Measurements from ENCODE around the gene SLC25A48.

The SLC25A48 gene

GRCh38 chr5:135874461-135874860 lies 40.0 kb downstream of the SLC25A48 start:
- no peaks in the 10 kb centered on the region for H3K9me3 Mint-ChIP-seq
- H3K27ac Mint-ChIP-seq = no peak overlapping the region
- no peak overlapping the region for H3K4me3 Mint-ChIP-seq
- H3K27me3 Mint-ChIP-seq (ENCODE audit: low read depth) = peaks cover 3% of the 10 kb centered on the region
- no peaks in the 10 kb centered on the region for H3K36me3 Mint-ChIP-seq (ENCODE audit: low read depth)
- DNase-seq (ENCODE audit: low spot score) = no peak
- no peaks in the 10 kb centered on the region for H3K4me1 Mint-ChIP-seq (ENCODE audit: low read depth)

DNA sequence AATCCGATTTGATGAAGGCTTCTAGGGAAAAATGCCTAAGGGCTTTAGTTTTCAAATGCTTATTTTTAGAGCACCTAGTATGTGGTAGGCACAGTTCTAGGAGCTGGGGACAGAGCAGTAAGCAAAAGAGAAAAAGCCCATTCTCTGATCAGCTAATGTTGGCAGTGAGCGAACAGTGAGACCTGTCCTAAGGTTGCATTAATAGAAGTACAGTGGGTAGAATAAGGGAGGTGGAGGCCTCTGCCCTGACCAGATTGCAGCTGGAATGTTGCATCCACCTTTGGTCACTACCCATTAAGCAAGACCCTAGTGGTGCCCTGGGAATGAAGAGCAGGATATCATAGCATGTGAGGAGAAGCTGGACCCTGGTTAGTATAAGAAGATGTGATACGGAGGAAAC lies 41.1 kb downstream of the SLC25A48 start:
- DNase-seq (ENCODE audit: low spot score) = no peak
- Mint-ChIP-seq H3K4me1 (ENCODE audit: low read depth) (no peaks in the 10 kb centered on the region), H3K27ac (no peak overlapping the region), H3K27me3 (ENCODE audit: low read depth) (peaks cover 3% of the 10 kb centered on the region), H3K9me3 (no peaks in the 10 kb centered on the region), H3K36me3 (ENCODE audit: low read depth) (no peaks in the 10 kb centered on the region), H3K4me3 (no peak overlapping the region)

GRCh38 chr5:135876146-135876545 lies 41.7 kb downstream of the SLC25A48 start:
- Mint-ChIP-seq H3K4me1 (ENCODE audit: low read depth) (no peaks in the 10 kb centered on the region), H3K9me3 (no peaks in the 10 kb centered on the region)

DNA sequence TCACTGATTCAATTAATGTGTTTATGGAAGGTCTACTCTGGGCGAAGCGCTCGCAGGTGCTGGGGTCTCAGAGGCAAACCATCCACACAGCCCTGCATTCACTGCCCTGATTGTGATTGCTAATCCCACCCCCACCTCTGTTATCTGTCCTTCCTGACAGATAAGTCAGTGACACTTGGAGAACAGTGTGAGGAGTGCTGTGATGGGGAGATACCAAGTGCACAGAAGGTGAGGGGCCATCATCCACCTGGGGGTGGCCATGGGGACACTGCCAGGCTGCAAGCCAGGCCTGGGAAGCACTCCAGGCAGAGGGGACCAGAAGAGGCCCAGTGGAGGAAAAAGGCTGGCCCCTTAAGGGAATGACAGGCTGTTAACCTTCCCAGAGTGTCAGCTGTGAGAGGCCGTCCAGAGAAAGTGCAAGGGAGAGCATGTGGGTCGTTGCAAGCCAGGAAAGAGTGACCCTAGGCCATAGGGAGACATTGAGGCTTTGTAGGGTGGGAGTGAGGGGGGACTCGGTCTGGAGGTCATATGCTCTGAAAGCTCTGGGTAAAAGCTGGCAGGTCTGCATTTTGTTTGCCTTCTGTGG lies 43.2 kb downstream of the SLC25A48 start:
- Mint-ChIP-seq H3K27me3 (ENCODE audit: low read depth) (peaks cover 3% of the 10 kb centered on the region), H3K9me3 (no peaks in the 10 kb centered on the region), H3K4me1 (ENCODE audit: low read depth) (no peaks in the 10 kb centered on the region), H3K27ac (no peak overlapping the region), H3K36me3 (ENCODE audit: low read depth) (no peaks in the 10 kb centered on the region), H3K4me3 (no peak overlapping the region)
- no peak for DNase-seq (ENCODE audit: low spot score)

More at GRCh38 chr5:135876146-135876545, 41.7 kb downstream of the SLC25A48 start:
- H3K36me3 Mint-ChIP-seq (ENCODE audit: low read depth) = no peaks in the 10 kb centered on the region
- DNase-seq (ENCODE audit: low spot score) = no peak
- no peak overlapping the region for H3K27ac Mint-ChIP-seq
- peaks cover 3% of the 10 kb centered on the region for H3K27me3 Mint-ChIP-seq (ENCODE audit: low read depth)
- no peak overlapping the region for H3K4me3 Mint-ChIP-seq

- DNase-seq (ENCODE audit: low spot score) = no peak
- H3K4me3 Mint-ChIP-seq = no peak overlapping the region
- peaks cover 3% of the 10 kb centered on the region for H3K27me3 Mint-ChIP-seq (ENCODE audit: low read depth)
- H3K4me1 Mint-ChIP-seq (ENCODE audit: low read depth) = no peaks in the 10 kb centered on the region
- no peak overlapping the region for H3K27ac Mint-ChIP-seq
- no peaks in the 10 kb centered on the region for H3K9me3 Mint-ChIP-seq
- H3K36me3 Mint-ChIP-seq (ENCODE audit: low read depth) = no peaks in the 10 kb centered on the region
Measured at GRCh38 chr5:135878156-135878620, 43.7 kb downstream of the SLC25A48 start.

DNA sequence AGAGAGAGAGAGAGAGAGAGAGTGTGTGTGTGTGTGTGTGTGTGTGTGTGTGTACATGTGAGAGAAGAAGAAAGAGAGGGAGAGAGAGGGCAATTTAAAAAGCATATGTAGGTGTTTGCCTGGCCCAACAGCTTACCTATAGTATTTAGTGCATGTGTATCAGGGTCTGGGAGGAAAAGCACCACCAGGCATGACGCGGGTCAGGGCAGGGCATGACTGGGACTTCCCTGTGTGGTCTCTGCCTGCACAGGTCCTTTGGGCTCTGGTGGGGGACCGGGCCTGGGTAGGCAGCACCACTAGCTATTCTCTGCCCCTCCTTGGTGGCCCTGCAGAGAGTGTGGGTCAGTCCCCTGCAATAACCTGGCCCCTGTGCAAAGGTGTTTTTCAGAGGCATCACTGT lies 45.1 kb downstream of the SLC25A48 start:
- H3K27ac Mint-ChIP-seq = no peak overlapping the region
- H3K36me3 Mint-ChIP-seq (ENCODE audit: low read depth) = no peaks in the 10 kb centered on the region
- H3K9me3 Mint-ChIP-seq = no peaks in the 10 kb centered on the region
- DNase-seq (ENCODE audit: low spot score) = no peak
- H3K4me3 Mint-ChIP-seq = no peak overlapping the region
- H3K4me1 Mint-ChIP-seq (ENCODE audit: low read depth) = no peaks in the 10 kb centered on the region
- peaks cover 3% of the 10 kb centered on the region for H3K27me3 Mint-ChIP-seq (ENCODE audit: low read depth)

DNA sequence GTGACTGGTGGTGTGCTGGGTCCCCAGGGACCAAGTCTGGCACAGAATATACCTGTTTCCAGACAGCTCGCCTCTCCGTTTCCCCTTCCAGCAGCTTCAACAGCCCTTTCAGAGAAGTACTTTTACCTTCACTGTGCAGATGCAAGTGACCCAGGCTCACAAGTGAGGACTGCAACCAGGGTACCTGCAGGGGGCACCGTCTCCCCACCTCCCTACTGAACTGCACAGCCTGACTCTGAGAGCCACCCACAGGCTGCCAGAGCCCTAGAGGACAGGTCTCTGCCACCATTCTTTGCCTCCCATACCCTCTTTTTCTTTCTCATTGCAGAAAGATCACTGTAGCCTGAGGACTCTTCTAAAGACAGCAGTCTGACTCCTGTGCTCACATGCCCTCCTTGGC lies 45.8 kb downstream of the SLC25A48 start:
- H3K36me3 Mint-ChIP-seq (ENCODE audit: low read depth) = no peaks in the 10 kb centered on the region
- no peaks in the 10 kb centered on the region for H3K9me3 Mint-ChIP-seq
- peaks cover 6% of the 10 kb centered on the region for H3K27me3 Mint-ChIP-seq (ENCODE audit: low read depth)
- H3K27ac Mint-ChIP-seq = no peak overlapping the region
- no peaks in the 10 kb centered on the region for H3K4me1 Mint-ChIP-seq (ENCODE audit: low read depth)
- DNase-seq (ENCODE audit: low spot score) = no peak
- no peak overlapping the region for H3K4me3 Mint-ChIP-seq

- Mint-ChIP-seq H3K4me1 (ENCODE audit: low read depth) (no peaks in the 10 kb centered on the region), H3K27ac (no peak overlapping the region), H3K4me3 (no peak overlapping the region), H3K36me3 (ENCODE audit: low read depth) (no peaks in the 10 kb centered on the region), H3K27me3 (ENCODE audit: low read depth) (peaks cover 10% of the 10 kb centered on the region), H3K9me3 (no peaks in the 10 kb centered on the region)
- DNase-seq (ENCODE audit: low spot score) = no peak
Measured at GRCh38 chr5:135880801-135881200, 46.3 kb downstream of the SLC25A48 start.

- H3K9me3 Mint-ChIP-seq = no peaks in the 10 kb centered on the region
- no peak overlapping the region for H3K27ac Mint-ChIP-seq
- peaks cover 10% of the 10 kb centered on the region for H3K27me3 Mint-ChIP-seq (ENCODE audit: low read depth)
- no peak for DNase-seq (ENCODE audit: low spot score)
- H3K4me1 Mint-ChIP-seq (ENCODE audit: low read depth) = no peaks in the 10 kb centered on the region
- H3K36me3 Mint-ChIP-seq (ENCODE audit: low read depth) = no peaks in the 10 kb centered on the region
- H3K4me3 Mint-ChIP-seq = no peak overlapping the region
Measured at GRCh38 chr5:135881244-135881643, 46.8 kb downstream of the SLC25A48 start.

GRCh38 chr5:135881819-135882218 lies 47.4 kb downstream of the SLC25A48 start:
- no peaks in the 10 kb centered on the region for H3K36me3 Mint-ChIP-seq (ENCODE audit: low read depth)
- H3K4me1 Mint-ChIP-seq (ENCODE audit: low read depth) = no peaks in the 10 kb centered on the region
- H3K4me3 Mint-ChIP-seq = no peak overlapping the region
- H3K9me3 Mint-ChIP-seq = no peaks in the 10 kb centered on the region
- peaks cover 10% of the 10 kb centered on the region for H3K27me3 Mint-ChIP-seq (ENCODE audit: low read depth)
- no peak for DNase-seq (ENCODE audit: low spot score)
- no peak overlapping the region for H3K27ac Mint-ChIP-seq

DNA sequence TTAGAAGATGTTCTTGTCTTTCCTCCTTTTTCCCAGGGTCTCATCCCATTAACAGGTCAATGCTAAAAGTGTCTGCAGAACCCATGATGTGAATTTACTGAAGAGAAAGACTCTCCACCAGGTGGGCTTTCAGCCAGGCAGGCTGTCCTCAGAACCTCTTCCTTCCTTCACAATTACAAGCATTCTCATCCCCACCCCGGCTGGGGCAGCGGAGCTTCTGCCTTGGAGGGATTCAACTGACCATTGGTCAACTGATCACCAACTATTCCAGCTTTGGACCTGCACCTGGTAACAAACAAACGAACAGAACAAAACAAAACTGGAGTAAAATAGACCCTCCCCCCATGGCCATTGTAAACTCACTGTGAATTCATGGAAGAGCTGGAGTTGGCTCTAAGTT lies 48.6 kb downstream of the SLC25A48 start:
- no peak overlapping the region for H3K4me3 Mint-ChIP-seq
- H3K36me3 Mint-ChIP-seq (ENCODE audit: low read depth) = no peaks in the 10 kb centered on the region
- peaks cover 6% of the 10 kb centered on the region for H3K4me1 Mint-ChIP-seq (ENCODE audit: low read depth)
- peaks cover 10% of the 10 kb centered on the region for H3K27me3 Mint-ChIP-seq (ENCODE audit: low read depth)
- no peak overlapping the region for H3K27ac Mint-ChIP-seq
- no peaks in the 10 kb centered on the region for H3K9me3 Mint-ChIP-seq
- no peak for DNase-seq (ENCODE audit: low spot score)

- no peaks in the 10 kb centered on the region for H3K9me3 Mint-ChIP-seq
- peaks cover 10% of the 10 kb centered on the region for H3K27me3 Mint-ChIP-seq (ENCODE audit: low read depth)
- H3K4me1 Mint-ChIP-seq (ENCODE audit: low read depth) = peaks cover 6% of the 10 kb centered on the region
- H3K36me3 Mint-ChIP-seq (ENCODE audit: low read depth) = no peaks in the 10 kb centered on the region
- DNase-seq (ENCODE audit: low spot score) = no peak
- no peak overlapping the region for H3K4me3 Mint-ChIP-seq
- H3K27ac Mint-ChIP-seq = no peak overlapping the region
Measured at GRCh38 chr5:135883441-135883840, 49.0 kb downstream of the SLC25A48 start.

DNA sequence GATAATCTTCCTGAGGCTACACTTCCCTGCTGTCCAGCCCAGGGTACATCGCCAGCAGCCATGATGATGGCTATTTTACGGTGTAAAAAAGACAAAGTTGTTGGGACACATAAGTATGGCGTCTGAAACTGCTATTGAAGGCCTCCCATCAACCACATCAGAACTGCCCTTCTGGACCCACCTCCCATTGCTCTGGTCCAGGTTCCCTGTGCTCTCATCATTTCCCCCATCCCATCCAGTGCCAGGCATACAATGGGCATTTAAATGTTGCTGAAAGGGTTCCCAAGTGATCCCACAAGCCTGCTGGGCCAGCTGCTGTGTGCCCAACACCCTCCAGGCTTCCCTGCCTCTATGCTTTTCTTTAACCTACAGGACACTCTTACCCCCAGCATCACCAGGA lies 50.6 kb downstream of the SLC25A48 start:
- Mint-ChIP-seq H3K4me1 (ENCODE audit: low read depth) (peaks cover 6% of the 10 kb centered on the region), H3K9me3 (no peaks in the 10 kb centered on the region), H3K27me3 (ENCODE audit: low read depth) (peaks cover 22% of the 10 kb centered on the region), H3K27ac (no peak overlapping the region), H3K36me3 (ENCODE audit: low read depth) (no peaks in the 10 kb centered on the region), H3K4me3 (no peak overlapping the region)
- DNase-seq (ENCODE audit: low spot score) = no peak

- no peaks in the 10 kb centered on the region for H3K9me3 Mint-ChIP-seq
- no peak overlapping the region for H3K27ac Mint-ChIP-seq
- peaks cover 12% of the 10 kb centered on the region for H3K4me1 Mint-ChIP-seq (ENCODE audit: low read depth)
- H3K27me3 Mint-ChIP-seq (ENCODE audit: low read depth) = peaks cover 29% of the 10 kb centered on the region
- no peak for DNase-seq (ENCODE audit: low spot score)
- H3K4me3 Mint-ChIP-seq = no peak overlapping the region
- H3K36me3 Mint-ChIP-seq (ENCODE audit: low read depth) = no peaks in the 10 kb centered on the region
Measured at GRCh38 chr5:135886136-135886535, 51.7 kb downstream of the SLC25A48 start.

- no peak overlapping the region for H3K4me3 Mint-ChIP-seq
- H3K9me3 Mint-ChIP-seq = no peaks in the 10 kb centered on the region
Measured at GRCh38 chr5:135887447-135887864, 53.0 kb downstream of the SLC25A48 start.

More at GRCh38 chr5:135887447-135887864, 53.0 kb downstream of the SLC25A48 start:
- H3K4me1 Mint-ChIP-seq (ENCODE audit: low read depth) = peaks cover 17% of the 10 kb centered on the region
- H3K27me3 Mint-ChIP-seq (ENCODE audit: low read depth) = peaks cover 37% of the 10 kb centered on the region
- no peak overlapping the region for H3K27ac Mint-ChIP-seq
- no peaks in the 10 kb centered on the region for H3K36me3 Mint-ChIP-seq (ENCODE audit: low read depth)
- peak; percentile 54 for DNase-seq (ENCODE audit: low spot score)
